Measurements from ENCODE around the gene PIP. TPM values are rescaled to one million over a fixed set of nuclear protein-coding genes. Genes with fewer than 3 reads are reported as not detected.
"Not testable (repeated sequence)": the region's sequence is repeated elsewhere in the genome, so short reads cannot be mapped to it uniquely, and the experiment has no call there.

The PIP gene
- total RNA-seq, 1 donor: not detected

GRCh38 chr7:143148050-143148449 lies 16.2 kb downstream of the PIP start:
- Histone ChIP-seq H3K4me1 (ENCODE audit: insufficient read depth, low read length) (no peaks in the 10 kb centered on the region), H3K27me3 (ENCODE audit: insufficient read depth, low read length) (no peaks in the 10 kb centered on the region), H3K4me3 (ENCODE audit: low read length) (no peak overlapping the region), H3K9me3 (ENCODE audit: low read depth, low read length) (no peaks in the 10 kb centered on the region)

GRCh38 chr7:143148651-143149050 lies 16.8 kb downstream of the PIP start:
- Histone ChIP-seq H3K4me1 (ENCODE audit: insufficient read depth, low read length) (no peaks in the 10 kb centered on the region), H3K4me3 (ENCODE audit: low read length) (no peak overlapping the region), H3K27me3 (ENCODE audit: insufficient read depth, low read length) (no peaks in the 10 kb centered on the region), H3K9me3 (ENCODE audit: low read depth, low read length) (no peaks in the 10 kb centered on the region)

- H3K4me1 ChIP-seq (ENCODE audit: insufficient read depth, low read length); H3K27me3 ChIP-seq (ENCODE audit: insufficient read depth, low read length); H3K4me3 ChIP-seq (ENCODE audit: low read length); H3K9me3 ChIP-seq (ENCODE audit: low read depth, low read length): not testable (repeated sequence)
These were observed 18.8 kb downstream of the PIP start for GRCh38 chr7:143150696-143151095.

- not testable (repeated sequence) for H3K9me3 ChIP-seq (ENCODE audit: low read depth, low read length); H3K4me1 ChIP-seq (ENCODE audit: insufficient read depth, low read length); H3K27me3 ChIP-seq (ENCODE audit: insufficient read depth, low read length); H3K4me3 ChIP-seq (ENCODE audit: low read length)
These were observed 26.7 kb downstream of the PIP start for GRCh38 chr7:143158617-143159016.

DNA sequence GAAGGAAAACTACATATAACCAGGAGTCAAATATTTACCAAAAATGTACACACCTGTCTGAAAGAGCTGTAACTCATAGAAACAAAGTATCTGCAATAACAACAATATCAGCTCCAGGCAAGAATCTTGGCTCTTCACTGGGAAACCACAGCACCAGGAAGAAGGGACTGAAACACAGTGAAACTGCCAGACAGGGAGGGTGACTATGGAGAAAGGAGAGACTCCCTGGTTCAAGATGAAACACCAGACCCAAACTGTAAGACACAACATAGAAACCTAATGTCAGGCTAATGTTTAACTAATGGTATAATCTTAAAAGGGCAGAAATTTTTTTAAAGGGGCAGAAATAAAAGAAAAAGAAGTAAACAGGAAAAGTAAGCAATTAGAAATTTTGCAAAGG lies 39.8 kb downstream of the PIP start:
- no peaks in the 10 kb centered on the region for H3K4me1 ChIP-seq (ENCODE audit: insufficient read depth, low read length)
- H3K4me3 ChIP-seq (ENCODE audit: low read length): no peak overlapping the region
- H3K27me3 ChIP-seq (ENCODE audit: insufficient read depth, low read length): no peaks in the 10 kb centered on the region
- no peaks in the 10 kb centered on the region for H3K9me3 ChIP-seq (ENCODE audit: low read depth, low read length)

- H3K27me3 ChIP-seq (ENCODE audit: insufficient read depth, low read length): no peaks in the 10 kb centered on the region
- H3K4me3 ChIP-seq (ENCODE audit: low read length): no peak overlapping the region
- H3K4me1 ChIP-seq (ENCODE audit: insufficient read depth, low read length): no peaks in the 10 kb centered on the region
- H3K9me3 ChIP-seq (ENCODE audit: low read depth, low read length): peaks cover 2% of the 10 kb centered on the region
These were observed 40.5 kb downstream of the PIP start for GRCh38 chr7:143172354-143172753.

DNA sequence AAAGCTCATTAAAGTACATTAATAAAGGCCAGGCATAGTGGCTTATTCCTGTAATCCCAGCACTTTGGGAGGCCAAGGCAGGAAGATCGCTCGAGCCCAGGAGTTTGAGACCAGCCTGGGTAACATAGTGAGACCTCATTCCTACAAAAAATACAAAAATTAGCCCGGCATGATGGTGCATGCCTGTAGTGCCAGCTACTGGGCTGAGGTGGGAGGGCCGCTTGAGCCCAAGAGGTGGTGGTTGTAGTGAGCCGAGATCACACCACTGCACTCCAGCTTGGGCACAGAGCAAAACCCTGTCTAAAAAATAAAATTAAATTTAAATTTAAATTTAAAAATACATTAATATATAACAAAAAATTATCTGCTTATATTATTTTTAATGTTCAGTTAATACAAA lies 44.3 kb downstream of the PIP start:
- Histone ChIP-seq H3K27me3 (ENCODE audit: insufficient read depth, low read length) (no peaks in the 10 kb centered on the region), H3K4me1 (ENCODE audit: insufficient read depth, low read length) (no peaks in the 10 kb centered on the region), H3K4me3 (ENCODE audit: low read length) (no peak overlapping the region), H3K9me3 (ENCODE audit: low read depth, low read length) (peaks cover 13% of the 10 kb centered on the region)

GRCh38 chr7:143177374-143178119 lies 45.7 kb downstream of the PIP start:
- Histone ChIP-seq H3K9me3 (ENCODE audit: low read depth, low read length) (peaks cover 13% of the 10 kb centered on the region), H3K4me1 (ENCODE audit: insufficient read depth, low read length) (no peaks in the 10 kb centered on the region), H3K27me3 (ENCODE audit: insufficient read depth, low read length) (no peaks in the 10 kb centered on the region), H3K4me3 (ENCODE audit: low read length) (no peak overlapping the region)

- H3K27me3 ChIP-seq (ENCODE audit: insufficient read depth, low read length); H3K4me3 ChIP-seq (ENCODE audit: low read length); H3K4me1 ChIP-seq (ENCODE audit: insufficient read depth, low read length): not testable (repeated sequence)
- peaks cover 13% of the 10 kb centered on the region for H3K9me3 ChIP-seq (ENCODE audit: low read depth, low read length)
These were observed 48.9 kb downstream of the PIP start for GRCh38 chr7:143180771-143181170.

DNA sequence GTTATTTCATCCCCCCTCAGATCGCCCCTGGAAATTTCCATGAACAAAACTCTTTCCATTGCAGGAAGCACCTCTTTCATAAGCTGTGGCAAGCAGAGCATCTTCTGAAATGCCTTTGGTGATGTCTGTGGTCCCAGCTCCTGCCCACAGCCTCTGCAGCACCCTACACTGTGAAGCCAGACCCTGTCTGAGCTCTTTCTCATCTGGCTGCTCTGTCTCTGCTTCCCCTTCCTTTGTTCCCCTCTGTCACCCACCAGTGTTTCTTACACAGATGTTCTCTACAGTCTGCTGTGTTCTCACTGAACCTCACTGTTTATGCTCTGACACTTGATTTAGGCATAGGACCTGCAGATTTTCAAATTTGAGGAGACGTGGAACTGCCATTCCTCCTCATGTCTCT lies 49.5 kb downstream of the PIP start:
- Histone ChIP-seq H3K27me3 (ENCODE audit: insufficient read depth, low read length) (no peaks in the 10 kb centered on the region), H3K9me3 (ENCODE audit: low read depth, low read length) (peaks cover 13% of the 10 kb centered on the region), H3K4me1 (ENCODE audit: insufficient read depth, low read length) (no peaks in the 10 kb centered on the region), H3K4me3 (ENCODE audit: low read length) (no peak overlapping the region)

DNA sequence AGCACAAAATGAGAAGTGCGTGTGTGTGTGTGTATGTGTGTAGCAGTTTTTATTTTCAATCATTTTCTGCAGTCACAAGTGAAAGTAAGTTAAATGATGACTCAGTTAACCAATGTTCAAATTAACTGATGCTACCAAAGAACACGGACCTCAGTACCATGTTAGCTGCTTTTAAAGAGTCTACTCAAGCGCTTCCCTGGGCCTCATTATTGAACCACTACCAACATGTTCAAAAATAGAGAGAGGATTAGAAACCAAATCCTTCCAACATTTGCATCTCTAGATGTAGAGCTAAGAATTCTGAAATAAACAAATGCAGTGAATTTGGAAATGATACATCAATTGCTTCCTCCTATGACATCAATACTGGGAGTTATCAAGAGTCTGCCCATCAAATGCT lies 51.1 kb downstream of the PIP start, which contains the start of gene TAS2R39:
Gene TAS2R39, plus strand, starts transcription at position 396 of the 400 bp plus-strand sequence. Its CDS starts 0 bp downstream, at position 396.
- Histone ChIP-seq H3K4me1 (ENCODE audit: insufficient read depth, low read length) (no peaks in the 10 kb centered on the region), H3K4me3 (ENCODE audit: low read length) (no peak within 1 kb of the TSS), H3K27me3 (ENCODE audit: insufficient read depth, low read length) (no peaks in the 10 kb centered on the region), H3K9me3 (ENCODE audit: low read depth, low read length) (peaks cover 4% of the 10 kb centered on the region)

- Histone ChIP-seq H3K9me3 (ENCODE audit: low read depth, low read length) (no peaks in the 10 kb centered on the region), H3K4me1 (ENCODE audit: insufficient read depth, low read length) (no peaks in the 10 kb centered on the region), H3K27me3 (ENCODE audit: insufficient read depth, low read length) (no peaks in the 10 kb centered on the region), H3K4me3 (ENCODE audit: low read length) (no peak overlapping the region)
These were observed 53.7 kb downstream of the PIP start for GRCh38 chr7:143185551-143185950.

GRCh38 chr7:143188994-143189393 lies 57.1 kb downstream of the PIP start:
- Histone ChIP-seq H3K4me1 (ENCODE audit: insufficient read depth, low read length) (no peaks in the 10 kb centered on the region), H3K4me3 (ENCODE audit: low read length) (no peak overlapping the region), H3K27me3 (ENCODE audit: insufficient read depth, low read length) (no peaks in the 10 kb centered on the region), H3K9me3 (ENCODE audit: low read depth, low read length) (no peaks in the 10 kb centered on the region)
